GM20000 (cell line): ENCODE data around the gene HBG2.
"Not testable (repeated sequence)": the region's sequence is repeated elsewhere in the genome, so short reads cannot be mapped to it uniquely, and the experiment has no call there.

Experiments used
- DNase-seq: peaks from one replicate; pipeline ENCODE4 v3.0.0; 2012; ENCODE audit warnings: low spot score
- CTCF ChIP-seq: IDR thresholded peaks from 2 replicates; pipeline ENCODE4 v1.5.1; 2012; ENCODE audit warnings: mild to moderate bottlenecking, control low read depth; ENCODE audit errors: extremely low read depth, missing control alignments

HBG2 gene

GRCh38 chr11:5252919-5253265 lies 1.7 kb downstream of the HBG2 start:
- TF ChIP-seq CTCF: no peak
- no peak for DNase-seq

- no peak for DNase-seq
- TF ChIP-seq CTCF: no peak
These were observed 2.2 kb downstream of the HBG2 start for GRCh38 chr11:5252192-5252918.

- no peak for TF ChIP-seq CTCF
- no peak for DNase-seq
These were observed 2.8 kb downstream of the HBG2 start for GRCh38 chr11:5251746-5252145.

GRCh38 chr11:5250543-5251204 lies 3.9 kb downstream of the HBG2 start:
- DNase-seq: no peak
- no peak for TF ChIP-seq CTCF

- DNase-seq: not testable (repeated sequence)
These were observed 4.7 kb downstream of the HBG2 start, which contains the start of gene HBG1 for GRCh38 chr11:5249807-5250396. Gene HBG1, minus strand, starts transcription at chr11:5249857. Its CDS starts 53 bp downstream, at chr11:5249804.

- not testable (repeated sequence) for DNase-seq
These were observed 6.1 kb downstream of the HBG2 start for GRCh38 chr11:5248498-5248897.

- no peak for DNase-seq
- no peak for TF ChIP-seq CTCF
These were observed 6.9 kb downstream of the HBG2 start for GRCh38 chr11:5247472-5248192.

- no peak for TF ChIP-seq CTCF
- DNase-seq: no peak
These were observed 7.7 kb downstream of the HBG2 start for GRCh38 chr11:5246772-5247471.
